NT2/D1 (cell line): ENCODE data around the gene ZNF12.
"Not testable (repeated sequence)": the region's sequence is repeated elsewhere in the genome, so short reads cannot be mapped to it uniquely, and the experiment has no call there.

Source experiments
- YY1 ChIP-seq: IDR thresholded peaks from 2 replicates; pipeline ENCODE4 v1.6.1; 2011; ENCODE audit not compliant: insufficient read length, insufficient read depth
- ZNF274 ChIP-seq: IDR thresholded peaks from 2 replicates; pipeline ENCODE4 v1.6.1; 2011; ENCODE audit warnings: mild to moderate bottlenecking, low read depth, low read length

GRCh38 chr7:6728893-6729491 is 22.2 kb upstream of the ZNF12 start:
- not testable (repeated sequence) for TF ChIP-seq ZNF274, YY1
